Testis (tissue), 2 donors: ENCODE results near the gene CYP17A1.
"Not testable (repeated sequence)": the region's sequence is repeated elsewhere in the genome, so short reads cannot be mapped to it uniquely, and the experiment has no call there.

Source experiments
- CTCF ChIP-seq, 3 experiments: fragments of 450-650 bp in 2 of 3; fragments of 200-600 bp in 1 of 3; sonication (generic) in 1 of 3; IDR thresholded peaks; one replicate each; pipeline ENCODE4 v1.5.1; 2016 to 2019; ENCODE audit warnings: antibody characterized with exemption in 3 of 3, mild to moderate bottlenecking in 2 of 3, moderate library complexity in 1 of 3
- POLR2A ChIP-seq: fragments of 450-650 bp; IDR thresholded peaks from one replicate; pipeline ENCODE4 v1.6.1; 2017; ENCODE audit warnings: antibody characterized with exemption, mild to moderate bottlenecking, moderate library complexity

GRCh38 chr10:102843139-102843538, 5.9 kb upstream of the CYP17A1 start:
- not testable (repeated sequence) for TF ChIP-seq CTCF (IDR thresholded peaks at IDR 0.05); POLR2A
